Activated T-cell treated with anti-CD3 and anti-CD28 coated beads for 1 hour (primary cell): Measurements from ENCODE around the gene NRP2.

Experiments used
- DNase-seq: peaks from one replicate; pipeline ENCODE4 v3.0.0-alpha.2; 2020; ENCODE audit warnings: low read depth

Gene NRP2

GRCh38 chr2:205708231-205708631 is 25.9 kb downstream of the NRP2 start:
- DNase-seq, result no peak

GRCh38 chr2:205709319-205709718 is 27.0 kb downstream of the NRP2 start:
- DNase-seq, result no peak

GRCh38 chr2:205712508-205712907 is 30.2 kb downstream of the NRP2 start:
- no peak for DNase-seq

- DNase-seq, result no peak
These were observed 30.8 kb downstream of the NRP2 start for GRCh38 chr2:205713086-205713485.

GRCh38 chr2:205714058-205714776 is 31.9 kb downstream of the NRP2 start:
- no peak for DNase-seq

GRCh38 chr2:205714789-205715720 is 32.8 kb downstream of the NRP2 start:
- no peak for DNase-seq

GRCh38 chr2:205715831-205716525 is 33.7 kb downstream of the NRP2 start:
- DNase-seq, result no peak

GRCh38 chr2:205717175-205717846 is 35.0 kb downstream of the NRP2 start:
- no peak for DNase-seq

- no peak for DNase-seq
These were observed 35.7 kb downstream of the NRP2 start for GRCh38 chr2:205717999-205718398.

GRCh38 chr2:205719847-205720246 is 37.5 kb downstream of the NRP2 start:
- no peak for DNase-seq

GRCh38 chr2:205720451-205720902 is 38.2 kb downstream of the NRP2 start:
- no peak for DNase-seq

- no peak for DNase-seq
These were observed 38.8 kb downstream of the NRP2 start for GRCh38 chr2:205721057-205721449.

GRCh38 chr2:205722283-205722918 is 40.1 kb downstream of the NRP2 start:
- DNase-seq, result no peak

GRCh38 chr2:205723179-205723578 is 40.9 kb downstream of the NRP2 start:
- no peak for DNase-seq

GRCh38 chr2:205725059-205725458 is 42.8 kb downstream of the NRP2 start:
- no peak for DNase-seq

- DNase-seq, result no peak
These were observed 44.2 kb downstream of the NRP2 start for GRCh38 chr2:205726506-205726905.

- DNase-seq, result no peak
These were observed 44.9 kb downstream of the NRP2 start for GRCh38 chr2:205727174-205727573.

GRCh38 chr2:205728366-205728765 is 46.1 kb downstream of the NRP2 start:
- DNase-seq, result no peak

GRCh38 chr2:205730191-205730590 is 47.9 kb downstream of the NRP2 start:
- no peak for DNase-seq

- DNase-seq, result no peak
These were observed 48.6 kb downstream of the NRP2 start for GRCh38 chr2:205730701-205731582.
